HG02763 (cell line): ENCODE results near the gene TWNK.
"Not testable (repeated sequence)": the region's sequence is repeated elsewhere in the genome, so short reads cannot be mapped to it uniquely, and the experiment has no call there.

Source experiments
- ATAC-seq: cut with Tn5 transposase; IDR thresholded peaks from one replicate; pipeline ENCODE4 v1.9.1; 2021; ENCODE audit warnings: mild to moderate bottlenecking, moderate library complexity; ENCODE audit not compliant: unreplicated experiment

The TWNK gene

GRCh38 chr10:101029520-101030295 lies 42.4 kb downstream of the TWNK start:
- no peak for ATAC-seq

GRCh38 chr10:101030496-101031127 lies 43.3 kb downstream of the TWNK start:
- ATAC-seq: no peak

- peak; percentile 93 for ATAC-seq
Observed at GRCh38 chr10:101031128-101031795, 43.9 kb downstream of the TWNK start, which contains the start of the genes PDZD7 and SFXN3. TSS of gene PDZD7 (minus strand) at chr10:101031129. CDS start at chr10:101030219, 910 bp downstream. TSS of gene SFXN3 (plus strand) at chr10:101031234. CDS start at chr10:101034695, 3,461 bp downstream.

GRCh38 chr10:101031796-101032636 lies 44.7 kb downstream of the TWNK start:
- no peak for ATAC-seq

GRCh38 chr10:101032637-101033224 lies 45.4 kb downstream of the TWNK start:
- no peak for ATAC-seq

GRCh38 chr10:101033276-101033675 lies 45.9 kb downstream of the TWNK start:
- no peak for ATAC-seq

GRCh38 chr10:101034404-101034803 lies 47.1 kb downstream of the TWNK start:
- not testable (repeated sequence) for ATAC-seq

GRCh38 chr10:101035314-101035713 lies 48.0 kb downstream of the TWNK start:
- ATAC-seq: no peak

GRCh38 chr10:101035916-101036702 lies 48.8 kb downstream of the TWNK start:
- ATAC-seq: no peak

GRCh38 chr10:101036726-101037125 lies 49.4 kb downstream of the TWNK start:
- ATAC-seq: no peak

- no peak for ATAC-seq
Observed at GRCh38 chr10:101038484-101038883, 51.1 kb downstream of the TWNK start.

- ATAC-seq: no peak
Observed at GRCh38 chr10:101040061-101040460, 52.7 kb downstream of the TWNK start.

- ATAC-seq: no peak
Observed at GRCh38 chr10:101040851-101041250, 53.5 kb downstream of the TWNK start.

- ATAC-seq: peak; percentile 61
Observed at GRCh38 chr10:101041252-101041761, 54.0 kb downstream of the TWNK start.

- no peak for ATAC-seq
Observed at GRCh38 chr10:101042118-101042517, 54.8 kb downstream of the TWNK start.

GRCh38 chr10:101042667-101043362 lies 55.5 kb downstream of the TWNK start:
- ATAC-seq: peak; percentile 93

- ATAC-seq: no peak
Observed at GRCh38 chr10:101043363-101043707, 56.0 kb downstream of the TWNK start.
